ENCODE data around the gene PTPN11. TPM values are rescaled to one million over a fixed set of nuclear protein-coding genes. Genes with fewer than 3 reads are reported as not detected.

PTPN11 gene
- total and polyA plus RNA-seq, 2 of the 13 experiments (the other 11 are each of a cell fraction or from before 2014, with no cell fraction given) = 30.0 to 63.5 TPM

- TF ChIP-seq NFAT5 (CRISPR knock-in tag; IDR thresholded peaks at IDR 0.05) = peak; percentile 26; the same call in 1 of the 2 replicates
- no peak for TF ChIP-seq RFX1 (IDR thresholded peaks at IDR 0.05)
- TF ChIP-seq STAT5B (CRISPR knock-in tag; IDR thresholded peaks at IDR 0.05) = 0 out of 2 replicates have a peak, but pooled peaks have one; percentile 23
- TF ChIP-seq HNRNPL (IDR thresholded peaks at IDR 0.05; ENCODE audit: low read depth, low read length) = 0 out of 2 replicates have a peak, but pooled peaks have one; percentile 9
- 0 out of 2 replicates have a peak, but pooled peaks have one; percentile 43 for TF ChIP-seq ZNF543 (CRISPR knock-in tag; IDR thresholded peaks at IDR 0.05)
- TF ChIP-seq DRAP1 (CRISPR knock-in tag; IDR thresholded peaks at IDR 0.05) = 0 out of 2 replicates have a peak, but pooled peaks have one; percentile 32
- 0 out of 2 replicates have a peak, but pooled peaks have one; percentile 43 for TF ChIP-seq REL (CRISPR knock-in tag; conservative IDR thresholded peaks at IDR 0.05)
- TF ChIP-seq ZNF274 (CRISPR knock-in tag; IDR thresholded peaks at IDR 0.05) = peak; percentile 56; the same call in 1 of the 2 replicates
- no peak for TF ChIP-seq MIXL1 (CRISPR knock-in tag; IDR thresholded peaks at IDR 0.05)
- TF ChIP-seq ZNF512B (CRISPR knock-in tag; IDR thresholded peaks at IDR 0.05; ENCODE audit: borderline replicate concordance) = no peak
- TF ChIP-seq MAFG (CRISPR knock-in tag; IDR thresholded peaks at IDR 0.05) = no peak
- peak; percentile 93 for TF ChIP-seq YEATS2 (CRISPR knock-in tag; IDR thresholded peaks at IDR 0.05; ENCODE audit: borderline replicate concordance)
- TF ChIP-seq HNRNPH1 (optimal IDR thresholded peaks at IDR 0.05; ENCODE audit: low read depth, low read length) = no peak
- no peak for TF ChIP-seq BCLAF1 (IDR thresholded peaks at IDR 0.05)
- TF ChIP-seq BHLHE40 (IDR thresholded peaks at IDR 0.05; ENCODE audit: low read length) = no peak
- TF ChIP-seq NFYB (CRISPR knock-in tag; IDR thresholded peaks at IDR 0.05) = no peak
- TF ChIP-seq ZBTB20 (CRISPR knock-in tag; IDR thresholded peaks at IDR 0.05; ENCODE audit: borderline replicate concordance, low read depth) = 0 out of 2 replicates have a peak, but pooled peaks have one; percentile 35
- peak; percentile 64; the same call in 1 of the 2 replicates for TF ChIP-seq RELA (CRISPR knock-in tag; IDR thresholded peaks at IDR 0.05)
Observed at GRCh38 chr12:112418608-112419296, at the start of gene PTPN11 (continued).
